ENCODE results near the gene CRIP1.

CRIP1 gene

DNA sequence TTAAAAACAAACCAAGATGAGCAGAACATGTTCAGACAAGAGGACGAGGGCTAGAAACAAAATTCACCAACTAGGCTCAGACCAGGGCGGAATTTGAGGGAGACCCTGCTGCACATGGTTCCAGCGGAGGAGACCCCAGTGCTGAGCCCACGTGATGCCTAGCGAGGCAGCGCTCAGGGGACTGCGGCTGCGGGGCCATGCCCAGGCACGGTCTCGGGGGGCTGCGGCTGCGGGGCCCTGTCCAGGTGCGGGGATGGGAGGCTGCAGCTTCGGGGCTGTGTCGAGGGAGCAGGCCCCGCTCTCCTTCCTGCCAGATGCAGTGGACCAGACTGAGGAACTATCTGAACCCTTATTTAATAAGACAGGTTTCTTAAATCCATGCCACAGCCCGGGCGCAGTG lies 24.8 kb upstream of the CRIP1 start:
- Histone ChIP-seq H3K36me3 (ENCODE audit: control insufficient read depth, insufficient read depth, low read length) (peaks cover 36% of the 10 kb centered on the region), H3K4me3 (ENCODE audit: insufficient read depth, low read depth, low read length, poor library complexity, severe bottlenecking) (no peak overlapping the region), H3K9me3 (ENCODE audit: control insufficient read depth, low read length) (no peaks in the 10 kb centered on the region), H3K4me1 (ENCODE audit: control insufficient read depth, insufficient read depth, low read length, poor library complexity, severe bottlenecking) (no peaks in the 10 kb centered on the region), H3K27me3 (replicated peaks; ENCODE audit: control insufficient read depth, insufficient read depth, low read length, poor library complexity, severe bottlenecking) (no peaks in the 10 kb centered on the region), H3K27ac (ENCODE audit: insufficient read depth, low read length, poor library complexity, severe bottlenecking) (no peak overlapping the region)
- DNase-seq = no peak

DNA sequence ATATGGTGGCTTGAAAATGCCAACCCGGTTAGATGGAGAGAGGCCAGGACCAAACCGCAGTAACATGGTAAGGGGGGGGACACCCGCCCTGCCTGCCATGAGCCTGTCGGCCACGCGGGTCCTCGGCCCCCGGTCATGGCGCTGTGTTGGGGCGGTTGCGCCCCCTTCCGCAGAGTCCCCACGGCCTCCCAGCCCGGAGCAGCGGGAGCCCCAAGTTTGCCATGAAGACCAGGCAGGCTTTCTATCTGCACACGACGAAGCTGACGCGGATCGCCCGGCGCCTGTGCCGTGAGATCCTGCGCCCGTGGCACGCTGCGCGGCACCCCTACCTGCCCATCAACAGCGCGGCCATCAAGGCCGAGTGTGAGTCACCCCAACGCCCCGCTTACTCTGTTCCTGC lies 22.2 kb upstream of the CRIP1 start:
- Histone ChIP-seq H3K4me1 (ENCODE audit: control insufficient read depth, insufficient read depth, low read length, poor library complexity, severe bottlenecking) (no peaks in the 10 kb centered on the region), H3K36me3 (ENCODE audit: control insufficient read depth, insufficient read depth, low read length) (peaks cover 43% of the 10 kb centered on the region), H3K27ac (ENCODE audit: insufficient read depth, low read length, poor library complexity, severe bottlenecking) (no peak overlapping the region), H3K27me3 (replicated peaks; ENCODE audit: control insufficient read depth, insufficient read depth, low read length, poor library complexity, severe bottlenecking) (no peaks in the 10 kb centered on the region), H3K9me3 (ENCODE audit: control insufficient read depth, low read length) (no peaks in the 10 kb centered on the region), H3K4me3 (ENCODE audit: insufficient read depth, low read depth, low read length, poor library complexity, severe bottlenecking) (no peak overlapping the region)
- DNase-seq = no peak

DNA sequence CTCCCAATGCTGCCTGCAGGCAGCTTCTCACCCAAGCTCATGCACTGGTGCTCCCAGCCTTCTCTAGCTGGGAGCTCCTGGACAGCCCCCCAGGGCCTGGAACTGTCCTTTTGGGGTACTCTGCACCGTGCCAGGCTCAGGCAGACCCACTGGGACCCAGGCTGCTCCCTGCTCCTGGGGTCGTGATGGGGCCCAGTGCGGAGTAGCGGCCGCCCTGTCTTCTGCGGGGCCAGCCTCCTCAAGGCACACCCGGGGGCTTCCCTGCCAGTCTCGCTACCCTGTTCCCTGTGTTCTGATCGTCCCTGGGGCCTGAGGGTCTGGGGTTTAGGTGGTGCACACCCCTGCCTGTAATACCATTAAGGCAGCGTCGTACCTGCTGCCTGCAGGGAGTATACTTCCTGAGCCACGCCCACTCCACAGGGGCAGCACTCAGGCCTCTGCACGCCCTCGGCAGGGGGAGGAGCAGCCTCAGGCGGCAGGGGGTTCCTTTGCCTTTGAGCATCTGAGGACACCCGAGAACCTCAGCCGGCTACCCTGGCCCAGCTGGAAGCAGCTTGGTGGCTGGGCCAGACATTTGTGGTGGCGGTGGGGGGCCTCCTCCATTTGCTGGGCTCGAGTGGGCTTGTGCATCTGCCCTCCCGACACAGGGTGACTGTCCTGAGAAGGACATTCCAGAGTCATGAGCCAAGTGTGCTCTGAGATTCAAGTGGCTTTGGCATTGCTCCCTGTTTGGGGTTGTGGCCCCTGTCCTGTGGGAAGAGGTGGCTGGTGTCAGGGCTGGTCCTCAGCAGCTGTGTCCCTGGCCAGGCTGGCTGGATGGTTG lies 21.3 kb upstream of the CRIP1 start:
- H3K27ac ChIP-seq (ENCODE audit: insufficient read depth, low read length, poor library complexity, severe bottlenecking) = no peak overlapping the region
- no peaks in the 10 kb centered on the region for H3K9me3 ChIP-seq (ENCODE audit: control insufficient read depth, low read length)
- DNase-seq = no peak
- H3K36me3 ChIP-seq (ENCODE audit: control insufficient read depth, insufficient read depth, low read length) = peaks cover 47% of the 10 kb centered on the region
- H3K27me3 ChIP-seq (replicated peaks; ENCODE audit: control insufficient read depth, insufficient read depth, low read length, poor library complexity, severe bottlenecking) = no peaks in the 10 kb centered on the region
- H3K4me1 ChIP-seq (ENCODE audit: control insufficient read depth, insufficient read depth, low read length, poor library complexity, severe bottlenecking) = no peaks in the 10 kb centered on the region
- H3K4me3 ChIP-seq (ENCODE audit: insufficient read depth, low read depth, low read length, poor library complexity, severe bottlenecking) = no peak overlapping the region

DNA sequence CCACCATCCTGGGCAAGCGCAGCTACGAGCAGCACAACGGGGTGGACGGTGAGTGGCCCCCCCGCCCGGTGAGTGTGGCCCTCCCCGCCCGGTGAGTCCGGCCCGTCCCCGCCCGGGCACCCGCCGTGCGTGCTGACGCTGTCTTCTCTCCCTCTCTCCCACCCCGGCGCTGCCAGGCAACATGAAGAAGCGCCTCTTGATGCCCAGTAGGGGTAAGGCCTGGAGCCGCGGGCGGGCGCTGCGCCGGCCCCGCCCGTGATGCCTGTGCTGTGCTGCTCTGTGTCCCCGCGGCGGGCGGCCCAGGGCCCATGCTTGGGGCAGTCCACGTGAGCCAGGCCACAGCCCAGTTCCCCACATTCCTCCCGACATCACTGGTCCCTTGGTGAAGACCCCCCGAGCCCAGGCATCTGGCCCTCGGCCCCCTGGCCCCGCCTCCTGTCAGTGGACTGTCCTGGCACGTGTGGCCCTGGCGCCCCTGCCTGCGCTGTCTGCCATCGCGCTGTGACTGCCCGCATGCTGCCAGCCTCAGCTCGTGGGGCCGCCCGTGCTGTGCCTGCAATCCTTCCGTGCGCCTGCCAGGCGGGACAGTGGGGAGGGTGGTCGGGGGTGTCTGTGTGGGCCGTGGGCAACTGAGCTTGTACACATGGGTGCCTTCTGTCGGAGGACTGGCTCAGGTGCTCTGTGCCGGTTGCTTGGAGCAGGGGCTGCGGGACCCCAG lies 20.0 kb upstream of the CRIP1 start:
- no peak for DNase-seq
- Histone ChIP-seq H3K9me3 (ENCODE audit: control insufficient read depth, low read length) (no peaks in the 10 kb centered on the region), H3K4me1 (ENCODE audit: control insufficient read depth, insufficient read depth, low read length, poor library complexity, severe bottlenecking) (no peaks in the 10 kb centered on the region), H3K27ac (ENCODE audit: insufficient read depth, low read length, poor library complexity, severe bottlenecking) (no peak overlapping the region), H3K4me3 (ENCODE audit: insufficient read depth, low read depth, low read length, poor library complexity, severe bottlenecking) (no peak overlapping the region), H3K36me3 (ENCODE audit: control insufficient read depth, insufficient read depth, low read length) (peaks cover 36% of the 10 kb centered on the region), H3K27me3 (replicated peaks; ENCODE audit: control insufficient read depth, insufficient read depth, low read length, poor library complexity, severe bottlenecking) (no peaks in the 10 kb centered on the region)

DNA sequence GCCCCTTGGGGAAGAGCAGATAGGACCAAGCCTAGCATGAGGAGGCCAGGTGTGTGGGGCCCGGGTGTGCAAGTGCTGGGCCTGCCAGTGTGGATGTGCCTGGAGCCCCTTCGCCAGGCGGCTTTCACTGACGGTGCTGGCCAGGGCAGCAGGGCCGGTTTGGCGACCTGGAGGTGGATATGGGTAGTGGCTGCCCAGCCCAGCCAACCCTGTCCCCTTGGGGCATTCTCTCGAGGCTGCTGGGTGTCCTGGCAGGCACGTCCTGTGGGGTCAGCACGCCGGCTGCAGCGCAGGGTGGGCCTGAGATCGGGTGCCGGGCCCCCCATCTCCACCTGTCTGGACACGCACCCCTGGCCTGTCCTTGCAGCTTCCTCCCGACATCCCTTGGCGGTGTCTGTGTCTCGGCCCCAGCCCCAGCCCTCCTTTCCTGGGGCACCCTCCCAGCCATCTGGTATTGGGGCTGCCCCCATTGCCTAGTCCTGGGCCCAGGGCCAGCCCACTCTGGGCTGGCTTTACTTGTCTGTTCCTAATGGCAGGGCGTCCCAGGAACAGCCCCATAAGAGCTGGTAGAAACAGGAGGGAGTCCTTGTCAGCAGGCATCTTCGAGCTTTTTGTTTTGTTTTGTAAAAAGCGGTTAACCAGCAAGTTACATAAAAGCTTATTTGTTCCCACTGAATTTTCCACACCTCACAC lies 19.3 kb upstream of the CRIP1 start:
- Histone ChIP-seq H3K9me3 (ENCODE audit: control insufficient read depth, low read length) (no peaks in the 10 kb centered on the region), H3K4me3 (ENCODE audit: insufficient read depth, low read depth, low read length, poor library complexity, severe bottlenecking) (no peak overlapping the region), H3K4me1 (ENCODE audit: control insufficient read depth, insufficient read depth, low read length, poor library complexity, severe bottlenecking) (no peaks in the 10 kb centered on the region), H3K27me3 (replicated peaks; ENCODE audit: control insufficient read depth, insufficient read depth, low read length, poor library complexity, severe bottlenecking) (no peaks in the 10 kb centered on the region), H3K36me3 (ENCODE audit: control insufficient read depth, insufficient read depth, low read length) (peaks cover 36% of the 10 kb centered on the region), H3K27ac (ENCODE audit: insufficient read depth, low read length, poor library complexity, severe bottlenecking) (no peak overlapping the region)
- DNase-seq = no peak

DNA sequence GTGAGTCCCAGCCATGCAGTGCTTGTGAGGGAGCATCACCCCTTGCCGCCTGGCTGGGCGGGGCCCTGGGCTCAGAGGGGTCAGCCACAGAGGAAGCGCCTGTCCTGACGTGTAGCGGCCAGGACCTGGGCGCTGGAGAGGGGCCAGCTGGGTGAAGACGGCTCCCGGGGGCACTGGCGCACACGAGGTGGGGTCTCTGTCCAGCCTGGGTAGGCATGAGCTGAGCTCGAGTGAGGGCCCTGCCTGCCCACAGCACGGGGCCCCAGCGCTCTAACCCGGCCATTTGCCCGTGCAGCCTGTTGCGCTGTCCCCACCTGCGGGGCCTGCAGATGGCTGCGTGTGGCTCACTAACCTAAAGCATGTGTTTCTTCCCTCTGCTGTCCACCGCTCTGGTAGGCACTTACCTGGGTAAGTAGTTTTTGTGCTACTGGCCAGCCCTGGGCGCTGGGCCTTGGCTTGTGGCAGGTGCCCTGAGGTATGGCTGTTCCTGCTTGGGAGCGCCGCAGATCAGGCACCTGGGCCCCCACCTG lies 18.7 kb upstream of the CRIP1 start:
- Histone ChIP-seq H3K4me3 (ENCODE audit: insufficient read depth, low read depth, low read length, poor library complexity, severe bottlenecking) (no peak overlapping the region), H3K27me3 (replicated peaks; ENCODE audit: control insufficient read depth, insufficient read depth, low read length, poor library complexity, severe bottlenecking) (no peaks in the 10 kb centered on the region), H3K36me3 (ENCODE audit: control insufficient read depth, insufficient read depth, low read length) (peaks cover 35% of the 10 kb centered on the region), H3K9me3 (ENCODE audit: control insufficient read depth, low read length) (no peaks in the 10 kb centered on the region), H3K4me1 (ENCODE audit: control insufficient read depth, insufficient read depth, low read length, poor library complexity, severe bottlenecking) (no peaks in the 10 kb centered on the region), H3K27ac (ENCODE audit: insufficient read depth, low read length, poor library complexity, severe bottlenecking) (no peak overlapping the region)
- DNase-seq = no peak

DNA sequence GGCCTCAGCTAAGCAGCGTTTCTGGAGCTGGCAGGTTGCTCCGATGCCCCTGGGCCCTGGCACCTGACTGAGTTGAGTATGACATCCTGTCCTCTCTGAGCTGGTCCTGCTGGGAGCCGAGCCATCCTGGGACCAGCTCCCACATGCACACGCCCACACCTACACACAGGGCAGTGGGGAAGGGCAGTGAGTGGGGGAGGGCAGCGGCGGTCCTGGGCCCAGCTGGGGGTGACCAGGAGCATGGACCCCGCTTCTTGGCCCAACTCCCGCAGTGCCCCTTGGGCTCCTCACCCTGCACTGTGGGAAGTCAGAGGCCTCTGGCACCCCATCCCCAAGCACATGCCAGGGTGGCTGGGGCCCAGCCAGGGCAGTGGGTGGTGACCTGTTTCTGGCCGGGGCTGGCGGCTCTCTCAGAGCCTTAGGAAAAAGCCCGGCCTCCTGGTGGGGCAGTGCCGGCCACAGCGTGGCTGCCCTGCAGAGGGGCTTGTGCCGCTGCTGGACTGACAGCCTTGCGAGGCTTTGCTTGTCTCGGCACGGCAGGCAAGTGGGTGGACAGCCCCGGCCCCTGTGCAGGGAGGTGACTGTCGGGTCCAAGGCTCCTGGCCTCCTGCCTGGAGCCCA lies 18.0 kb upstream of the CRIP1 start:
- Histone ChIP-seq H3K27ac (ENCODE audit: insufficient read depth, low read length, poor library complexity, severe bottlenecking) (no peak overlapping the region), H3K4me1 (ENCODE audit: control insufficient read depth, insufficient read depth, low read length, poor library complexity, severe bottlenecking) (peaks cover 5% of the 10 kb centered on the region), H3K27me3 (replicated peaks; ENCODE audit: control insufficient read depth, insufficient read depth, low read length, poor library complexity, severe bottlenecking) (no peaks in the 10 kb centered on the region), H3K4me3 (ENCODE audit: insufficient read depth, low read depth, low read length, poor library complexity, severe bottlenecking) (no peak overlapping the region), H3K9me3 (ENCODE audit: control insufficient read depth, low read length) (no peaks in the 10 kb centered on the region), H3K36me3 (ENCODE audit: control insufficient read depth, insufficient read depth, low read length) (peaks cover 28% of the 10 kb centered on the region)
- DNase-seq = no peak

DNA sequence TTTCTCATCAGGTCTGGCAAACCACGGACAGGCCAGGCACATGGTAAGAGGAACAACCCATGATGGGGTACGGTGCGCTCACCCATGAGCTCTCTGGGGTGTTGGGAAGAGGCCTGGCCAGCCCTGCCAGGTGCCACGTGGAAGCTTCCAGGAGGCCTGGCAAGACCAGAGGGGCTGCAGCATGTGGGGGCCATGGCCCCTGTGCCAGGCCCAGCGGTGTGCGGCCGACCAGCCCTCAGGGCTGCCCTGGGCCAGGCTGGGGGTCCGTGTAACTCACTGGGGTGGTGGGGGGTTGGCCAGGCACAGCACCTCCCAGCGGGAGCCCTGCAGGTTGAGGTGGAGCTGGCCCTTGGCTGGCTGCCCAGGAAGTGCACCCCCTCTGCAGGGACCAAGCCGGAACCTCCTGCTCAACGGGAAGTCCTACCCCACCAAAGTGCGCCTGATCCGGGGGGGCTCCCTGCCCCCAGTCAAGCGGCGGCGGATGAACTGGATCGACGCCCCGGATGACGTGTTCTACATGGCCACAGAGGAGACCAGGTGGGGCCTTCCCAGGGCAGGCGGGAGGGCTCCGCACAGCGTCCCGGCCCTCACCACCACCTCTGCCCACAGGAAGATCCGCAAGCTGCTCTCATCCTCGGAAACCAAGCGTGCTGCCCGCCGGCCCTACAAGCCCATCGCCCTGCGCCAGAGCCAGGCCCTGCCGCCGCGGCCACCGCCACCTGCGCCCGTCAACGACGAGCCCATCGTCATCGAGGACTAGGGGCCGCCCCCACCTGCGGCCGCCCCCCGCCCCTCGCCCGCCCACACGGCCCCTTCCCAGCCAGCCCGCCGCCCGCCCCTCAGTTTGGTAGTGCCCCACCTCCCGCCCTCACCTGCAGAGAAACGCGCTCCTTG lies 17.0 kb upstream of the CRIP1 start:
- Histone ChIP-seq H3K27me3 (replicated peaks; ENCODE audit: control insufficient read depth, insufficient read depth, low read length, poor library complexity, severe bottlenecking) (no peaks in the 10 kb centered on the region), H3K4me3 (ENCODE audit: insufficient read depth, low read depth, low read length, poor library complexity, severe bottlenecking) (no peak overlapping the region), H3K27ac (ENCODE audit: insufficient read depth, low read length, poor library complexity, severe bottlenecking) (no peak overlapping the region), H3K36me3 (ENCODE audit: control insufficient read depth, insufficient read depth, low read length) (peaks cover 20% of the 10 kb centered on the region), H3K9me3 (ENCODE audit: control insufficient read depth, low read length) (no peaks in the 10 kb centered on the region), H3K4me1 (ENCODE audit: control insufficient read depth, insufficient read depth, low read length, poor library complexity, severe bottlenecking) (peaks cover 7% of the 10 kb centered on the region)
- DNase-seq = no peak

All from effector memory CD4-positive, alpha-beta T cell (primary cell).